IMR-90 (cell line): ENCODE results near the gene LAMB2. TPM values are rescaled to one million over a fixed set of nuclear protein-coding genes. Genes with fewer than 3 reads are reported as not detected.
A peak's percentile ranks its signal among the peaks of the same experiment; 100 is the strongest.

Experiments
- ATAC-seq: fragments of 200-7000 bp; cut with Tn5 transposase; 2 replicates; pipeline ENCODE4 v1.9.1; 2020; ENCODE audit warnings: low read depth, mild to moderate bottlenecking, moderate library complexity
- BruUV-seq: library from RNA; stranded (reverse); fragments of 400-500 nt; replicated peaks from 2 replicates; lab custom pipeline; 2021; lab: Mats Ljungman, UMichigan
- CTCF ChIA-PET: fragments of 300-600 bp; formaldehyde crosslinking; extraction: SDS; loops from one replicate; lab custom pipeline; 2021; ENCODE audit warnings: antibody characterized with exemption; lab: Yijun Ruan, JAX
- POLR2A ChIA-PET: fragments of 300-600 bp; sonication (Branson Sonifier 250); formaldehyde crosslinking; loops from one replicate; lab custom pipeline; 2022; ENCODE audit warnings: antibody characterized with exemption; ENCODE audit not compliant: unreplicated experiment; lab: Charles Lee
- DNase-seq: peaks from one replicate; pipeline ENCODE4 v3.0.0; 2013
- H2AFZ ChIP-seq: replicated peaks from 2 replicates; pipeline ENCODE3; 2013; ENCODE audit warnings: low read length, mild to moderate bottlenecking; ENCODE audit not compliant: poor library complexity
- H2AK5ac ChIP-seq: 2 replicates; pipeline ENCODE4 v1.6.1; 2013; ENCODE audit warnings: low read depth, low read length, inconsistent platforms
- H2AK9ac ChIP-seq: replicated peaks from 2 replicates; pipeline ENCODE3; 2013; ENCODE audit warnings: mild to moderate bottlenecking, low read depth, low read length, moderate library complexity; ENCODE audit not compliant: poor library complexity
- H2BK120ac ChIP-seq: 2 replicates; pipeline ENCODE4 v1.6.1; 2013; ENCODE audit warnings: low read depth, low read length, inconsistent platforms
- H2BK15ac ChIP-seq: 3 replicates; pipeline ENCODE4 v1.6.1; 2013; ENCODE audit warnings: low read depth, low read length, inconsistent platforms
- H2BK20ac ChIP-seq: 2 replicates; pipeline ENCODE4 v1.6.1; 2013; ENCODE audit warnings: low read depth, mild to moderate bottlenecking, inconsistent platforms, low read length, moderate library complexity
- H2BK5ac ChIP-seq: 2 replicates; pipeline ENCODE4 v1.6.1; 2013; ENCODE audit warnings: mild to moderate bottlenecking, low read depth, low read length, inconsistent platforms; ENCODE audit not compliant: poor library complexity, severe bottlenecking
- H3K14ac ChIP-seq: replicated peaks from 2 replicates; pipeline ENCODE4 v1.6.1; 2013; ENCODE audit warnings: low read depth, low read length, inconsistent platforms
- H3K18ac ChIP-seq: 2 replicates; pipeline ENCODE4 v1.6.1; 2013; ENCODE audit warnings: low read depth, low read length, control low read depth
- H3K23ac ChIP-seq: 2 replicates; pipeline ENCODE4 v1.6.1; 2013; ENCODE audit warnings: low read depth, low read length, inconsistent platforms
- H3K27ac ChIP-seq: 2 replicates; pipeline ENCODE4 v1.5.1; 2013; ENCODE audit warnings: mild to moderate bottlenecking, control low read depth, low read length; ENCODE audit not compliant: insufficient read depth
- H3K27me3 ChIP-seq: 2 replicates; pipeline ENCODE4 v1.6.1; 2013; ENCODE audit warnings: low read length; ENCODE audit not compliant: control insufficient read depth, insufficient read depth
- H3K36me3 ChIP-seq: 2 replicates; pipeline ENCODE4 v1.6.1; 2013; ENCODE audit warnings: low read length, mixed read lengths; ENCODE audit not compliant: control insufficient read depth, insufficient read depth
- H3K4ac ChIP-seq: 2 replicates; pipeline ENCODE4 v1.6.1; 2013; ENCODE audit warnings: low read depth, low read length, inconsistent platforms
- H3K4me1 ChIP-seq: 2 replicates; pipeline ENCODE4 v1.6.1; 2013; ENCODE audit warnings: low read length, mixed read lengths; ENCODE audit not compliant: control insufficient read depth, insufficient read depth
- H3K4me2 ChIP-seq: 2 replicates; pipeline ENCODE4 v1.6.1; 2013; ENCODE audit warnings: low read depth, mild to moderate bottlenecking, control low read depth, low read length, moderate library complexity
- H3K4me3 ChIP-seq: 2 replicates; pipeline ENCODE4 v1.5.1; 2013; ENCODE audit warnings: low read depth, mild to moderate bottlenecking, control low read depth, low read length, moderate library complexity; ENCODE audit not compliant: insufficient read depth
- H3K56ac ChIP-seq: 2 replicates; pipeline ENCODE4 v1.6.1; 2013; ENCODE audit warnings: low read length, inconsistent platforms; ENCODE audit not compliant: insufficient read depth; ENCODE audit errors: extremely low read depth
- H3K79me1 ChIP-seq, 2 experiments: 2 replicates each; pipeline ENCODE4 v1.6.1; 2013; ENCODE audit warnings: low read length in 2 of 2, inconsistent platforms in 1 of 2, low read depth in 1 of 2
- H3K9ac ChIP-seq: 2 replicates; pipeline ENCODE4 v1.6.1; 2013; ENCODE audit warnings: low read depth, low read length, control low read depth
- H3K9me1 ChIP-seq: 2 replicates; pipeline ENCODE4 v1.6.1; 2013; ENCODE audit warnings: low read length, inconsistent platforms; ENCODE audit not compliant: insufficient read depth
- H3K9me3 ChIP-seq: 2 replicates; pipeline ENCODE4 v1.6.1; 2013; ENCODE audit warnings: low read length; ENCODE audit not compliant: control insufficient read depth, insufficient read depth
- H4K20me1 ChIP-seq: 2 replicates; pipeline ENCODE4 v1.6.1; 2013; ENCODE audit warnings: low read length, inconsistent platforms; ENCODE audit not compliant: insufficient read depth
- H4K5ac ChIP-seq: 2 replicates; pipeline ENCODE4 v1.6.1; 2013; ENCODE audit warnings: mild to moderate bottlenecking, low read depth, low read length, control low read depth
- H4K8ac ChIP-seq, 2 experiments: 2 replicates each; pipeline ENCODE4 v1.6.1; 2013; ENCODE audit warnings: low read depth in 2 of 2, low read length in 2 of 2, control low read depth in 1 of 2, inconsistent platforms in 1 of 2
- H4K91ac ChIP-seq: 2 replicates; pipeline ENCODE4 v1.6.1; 2013; ENCODE audit warnings: low read depth, low read length, inconsistent platforms; ENCODE audit not compliant: insufficient read depth
- BHLHE40 ChIP-seq: fragments of 150-350 bp; IDR thresholded peaks from 2 replicates; pipeline ENCODE4 v1.6.1; 2016; ENCODE audit warnings: mild to moderate bottlenecking, low read depth, low read length
- CHD1 ChIP-seq: IDR thresholded peaks from 2 replicates; pipeline ENCODE4 v1.6.1; 2012; ENCODE audit warnings: low read depth, low read length, improper control_type of control experiment
- CTCF ChIP-seq: conservative IDR thresholded peaks from 2 replicates; pipeline ENCODE4 v1.5.1; 2012; ENCODE audit warnings: mild to moderate bottlenecking, low read depth, low read length, improper control_type of control experiment
- ELK1 ChIP-seq: fragments of 150-350 bp; IDR thresholded peaks from 2 replicates; pipeline ENCODE4 v1.6.1; 2016; ENCODE audit warnings: low read depth, mild to moderate bottlenecking, low read length, moderate library complexity, borderline replicate concordance
- FOS ChIP-seq: fragments of 150-350 bp; IDR thresholded peaks from 2 replicates; pipeline ENCODE4 v1.6.1; 2016; ENCODE audit warnings: low read depth, low read length
- MAZ ChIP-seq: IDR thresholded peaks from 2 replicates; pipeline ENCODE4 v1.6.1; 2012; ENCODE audit warnings: low read depth, mild to moderate bottlenecking, low read length, improper control_type of control experiment, moderate library complexity, borderline replicate concordance
- MXI1 ChIP-seq: IDR thresholded peaks from 2 replicates; pipeline ENCODE4 v1.6.1; 2012; ENCODE audit warnings: low read depth, mild to moderate bottlenecking, low read length, moderate library complexity, borderline replicate concordance
- NFE2L2 ChIP-seq: fragments of 150-350 bp; IDR thresholded peaks from 2 replicates; pipeline ENCODE4 v1.6.1; 2016; ENCODE audit warnings: low read depth, mild to moderate bottlenecking, low read length
- RAD21 ChIP-seq: IDR thresholded peaks from 2 replicates; pipeline ENCODE4 v1.6.1; 2012; ENCODE audit warnings: low read length, improper control_type of control experiment
- RCOR1 ChIP-seq: IDR thresholded peaks from 2 replicates; pipeline ENCODE4 v1.6.1; 2012; ENCODE audit warnings: mild to moderate bottlenecking, low read length, improper control_type of control experiment; ENCODE audit not compliant: insufficient replicate concordance
- RFX5 ChIP-seq: IDR thresholded peaks from 2 replicates; pipeline ENCODE4 v1.8.0; 2012; ENCODE audit warnings: low read depth, mild to moderate bottlenecking, low read length, moderate library complexity
- USF2 ChIP-seq: fragments of 150-350 bp; IDR thresholded peaks from 2 replicates; pipeline ENCODE4 v1.6.1; 2017; ENCODE audit warnings: mild to moderate bottlenecking, antibody characterized with exemption, low read length, low read depth
- WGBS, 2 experiments: methylation state at CpG; one replicate each; pipeline versions ENCODE4 v1.1.5 to v1.1.7; 2013; ENCODE audit warnings: missing lambda C conversion rate in 2 of 2; ENCODE audit not compliant: insufficient read length in 1 of 2; ENCODE audit errors: extremely low coverage in 2 of 2; 5-methylcytosine and 5-hydroxymethylcytosine counted together
- dilution Hi-C: fragments of 300-500 bp; cut with HindIII; formaldehyde crosslinking; loops from one replicate; pipeline ENCODE4 v1.14.3; 2018; ENCODE audit warnings: low sequenced_read_pairs; ENCODE audit not compliant: unreplicated experiment
- in situ Hi-C: fragments of 300-500 bp; cut with MboI; formaldehyde crosslinking; loops from 3 replicates; pipeline ENCODE4 v1.14.3; 2019; ENCODE audit warnings: low sequenced_read_pairs, inconsistent platforms, mixed read lengths
- intact Hi-C: fragments of 100-400 bp; cut with micrococcal nuclease; formaldehyde crosslinking; loops from 2 replicates; pipeline ENCODE4 v1.10.0; 2022
- polyA plus RNA-seq, 3 experiments: library from polyadenylated mRNA; depleted of rRNA; stranded (reverse); fragments of >200 nt; gene quantifications; 2 replicates each; pipeline ENCODE4 v1.2.3, GENCODE V29; 2012; ENCODE audit warnings: low replicate concordance in 1 of 3
- total RNA-seq: library from RNA; depleted of rRNA; stranded (reverse); fragments of >200 nt; gene quantifications from 2 replicates; pipeline ENCODE4 v1.2.3, GENCODE V29; 2012

Gene LAMB2
- total and polyA plus RNA-seq, 2 of the 4 experiments (the other 2 are of a cell fraction) = 213 to 570 TPM

DNA sequence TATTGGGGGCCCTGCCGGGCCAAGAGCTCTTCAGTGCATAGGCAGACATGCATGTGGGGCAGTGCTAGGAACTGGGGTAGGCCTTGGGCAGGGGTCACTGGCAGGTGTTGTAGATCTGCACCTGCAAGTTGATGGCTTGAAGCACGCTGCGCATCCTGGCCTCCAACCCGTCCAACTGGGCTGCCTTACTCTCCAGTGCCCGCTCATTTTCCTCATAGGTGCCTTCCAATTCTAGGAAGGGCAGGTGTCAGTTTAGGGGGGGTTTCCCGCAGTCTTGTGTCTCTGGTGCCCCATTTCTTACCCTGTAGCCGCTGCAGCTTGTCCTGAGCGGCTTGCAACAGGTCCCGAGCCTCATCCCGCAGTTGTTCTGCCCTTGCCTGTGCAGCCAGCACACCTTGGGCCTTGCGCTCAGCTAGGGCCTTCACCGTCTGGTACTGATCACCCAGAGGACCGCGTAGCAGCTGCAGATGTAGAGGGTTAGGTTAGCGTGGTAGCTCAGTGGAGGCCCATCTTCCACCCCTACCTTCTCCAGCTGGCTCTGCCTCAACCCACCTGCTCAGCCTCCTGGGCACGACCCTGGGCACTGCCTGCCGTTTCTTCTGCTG, 11.6 kb downstream of the LAMB2 start:
- no peak overlapping the region for H2BK15ac ChIP-seq
- H3K9me1 ChIP-seq = peaks cover 10% of the 10 kb centered on the region; the same call in 1 of the 2 replicates
- H3K14ac ChIP-seq = no peak overlapping the region
- dilution Hi-C loops (no loop called here), in situ Hi-C loops (no loop called here), intact Hi-C loops (no loop called here)
- H3K23ac ChIP-seq = no peak overlapping the region
- BruUV-seq = no TSS peak
- H4K5ac ChIP-seq = peak overlapping the region; percentile 71
- peaks cover 10% of the 10 kb centered on the region for H3K4me1 ChIP-seq
- H2BK5ac ChIP-seq = no peak overlapping the region
- H3K4ac ChIP-seq = peak overlapping the region; percentile 63
- peak overlapping the region; percentile 99 for H2AK9ac ChIP-seq
- H3K4me3 ChIP-seq = peak overlapping the region; percentile 80; the same call in 1 of the 2 replicates
- peak overlapping the region; percentile 97 for H2AFZ ChIP-seq
- no peak overlapping the region for H3K9ac ChIP-seq
- H3K9me3 ChIP-seq = no peaks in the 10 kb centered on the region
- no peak overlapping the region for H2BK120ac ChIP-seq
- 85% methylated on average over 4 of the region's 17 CpGs; no CpG with 5 or more reads in 1 of the 2 experiments for WGBS, 2 experiments
- H3K18ac ChIP-seq = no peak overlapping the region
- TF ChIP-seq FOS (no peak), USF2 (no peak), CHD1 (no peak), RAD21 (no peak), BHLHE40 (no peak), MXI1 (no peak), RCOR1 (no peak), ELK1 (no peak), MAZ (no peak), CTCF (no peak), NFE2L2 (no peak), RFX5 (no peak)
- no peaks in the 10 kb centered on the region for H3K27me3 ChIP-seq
- peaks cover 7 to 51% of the 10 kb centered on the region in 2 experiments for H3K79me1 ChIP-seq
- peak overlapping the region; percentile 94 for H2AK5ac ChIP-seq
- ChIA-PET POLR2A (interaction anchor here (0.6 to 1.3 kb wide), 5 partner anchors 11 to 204 kb away, joined by 3 to 7 read pairs (median 3); partner anchors contain the start of genes LAMB2 and WDR6), CTCF (interaction anchor here (0.6 kb wide), 2 partner anchors 27 to 288 kb away, joined by 3 to 4 read pairs; no protein-coding TSS in a partner anchor)
- H3K56ac ChIP-seq = no peak overlapping the region
- ATAC-seq = no peak; the same call in 1 of the 2 replicates
- H4K20me1 ChIP-seq = peaks cover 6% of the 10 kb centered on the region
- peak overlapping the region; percentile 47 for H3K27ac ChIP-seq
- no peak overlapping the region for H2BK20ac ChIP-seq
- peak overlapping the region; percentile 44 to 86 for H4K8ac ChIP-seq
- H3K4me2 ChIP-seq = peak overlapping the region; percentile 2; the same call in 1 of the 2 replicates
- no peak for DNase-seq
- peaks cover 74% of the 10 kb centered on the region for H3K36me3 ChIP-seq
- H4K91ac ChIP-seq = 0 out of 2 replicates have a peak overlapping the region, but pooled peaks have one; percentile 13
